ENCODE results near the gene LUC7L3. TPM values are rescaled to one million over a fixed set of nuclear protein-coding genes. Genes with fewer than 3 reads are reported as not detected.
A peak's percentile ranks its signal among the peaks of the same experiment; 100 is the strongest.

LUC7L3 gene
- total and polyA plus RNA-seq, 2 of the 13 experiments (the other 11 are each of a cell fraction or from before 2014, with no cell fraction given) = 108 to 120 TPM

GRCh38 chr17:50692448-50693035 is 26.9 kb upstream of the LUC7L3 start (continued):
- TF ChIP-seq THAP11 (CRISPR knock-in tag; IDR thresholded peaks at IDR 0.05) = peak; percentile 29; the same call in 1 of the 2 replicates
- no peak for TF ChIP-seq ZNF12 (CRISPR knock-in tag; IDR thresholded peaks at IDR 0.05)
- TF ChIP-seq E2F2 (CRISPR knock-in tag; IDR thresholded peaks at IDR 0.05; ENCODE audit: borderline replicate concordance) = no peak
- TF ChIP-seq BHLHE40 (IDR thresholded peaks at IDR 0.05; ENCODE audit: low read length) = peak; percentile 13; the same call in 1 of the 2 replicates
- TF ChIP-seq MED1 (CRISPR knock-in tag; IDR thresholded peaks at IDR 0.05) = peak; percentile 7; the same call in 1 of the 2 replicates
- TF ChIP-seq SNAPC5 (CRISPR knock-in tag; IDR thresholded peaks at IDR 0.05; ENCODE audit: borderline replicate concordance) = 0 out of 2 replicates have a peak, but pooled peaks have one; percentile 54
- TF ChIP-seq HNRNPLL (IDR thresholded peaks at IDR 0.05; ENCODE audit: low read depth, low read length, poor library complexity, severe bottlenecking) = no peak
- no peak for TF ChIP-seq ZNF34 (CRISPR knock-in tag; IDR thresholded peaks at IDR 0.05; ENCODE audit: borderline replicate concordance)
- peak; percentile 31; the same call in 1 of the 2 replicates for TF ChIP-seq ZNF317 (CRISPR knock-in tag; IDR thresholded peaks at IDR 0.05)
- TF ChIP-seq ZNF589 (CRISPR knock-in tag; conservative IDR thresholded peaks at IDR 0.05) = no peak
- TF ChIP-seq SALL2 (CRISPR knock-in tag; IDR thresholded peaks at IDR 0.05) = peak; percentile 49; the same call in 1 of the 2 replicates
- TF ChIP-seq LBX2 (CRISPR knock-in tag; IDR thresholded peaks at IDR 0.05; ENCODE audit: borderline replicate concordance) = 0 out of 2 replicates have a peak, but pooled peaks have one; percentile 59
- peak; percentile 51; the same call in 1 of the 2 replicates for TF ChIP-seq NFE2 (CRISPR knock-in tag; IDR thresholded peaks at IDR 0.05)
- 0 out of 2 replicates have a peak, but pooled peaks have one; percentile 8 for TF ChIP-seq ZNF619 (CRISPR knock-in tag; IDR thresholded peaks at IDR 0.05)
- TF ChIP-seq MEIS2 (CRISPR knock-in tag; IDR thresholded peaks at IDR 0.05) = no peak
- no peak for TF ChIP-seq ZNF546 (CRISPR knock-in tag; conservative IDR thresholded peaks at IDR 0.05)
- TF ChIP-seq ZNF761 (CRISPR knock-in tag; conservative IDR thresholded peaks at IDR 0.05) = no peak
- 0 out of 2 replicates have a peak, but pooled peaks have one; percentile 40 for TF ChIP-seq CBX5 (CRISPR knock-in tag; IDR thresholded peaks at IDR 0.05; ENCODE audit: borderline replicate concordance)
- no peak for TF ChIP-seq ZNF30 (CRISPR knock-in tag; IDR thresholded peaks at IDR 0.05)
- 0 out of 2 replicates have a peak, but pooled peaks have one; percentile 4 for TF ChIP-seq KDM2A (CRISPR knock-in tag; IDR thresholded peaks at IDR 0.05; ENCODE audit: borderline replicate concordance, low read depth)
- TF ChIP-seq ZBTB20 (CRISPR knock-in tag; IDR thresholded peaks at IDR 0.05; ENCODE audit: borderline replicate concordance, low read depth) = peak; percentile 8; the same call in 1 of the 2 replicates
- 0 out of 2 replicates have a peak, but pooled peaks have one; percentile 35 for TF ChIP-seq HIVEP1 (CRISPR knock-in tag; IDR thresholded peaks at IDR 0.05)
- TF ChIP-seq RBFOX2 (IDR thresholded peaks at IDR 0.05; ENCODE audit: low read depth, low read length) = no peak
- TF ChIP-seq ZBTB8A (CRISPR knock-in tag; IDR thresholded peaks at IDR 0.05; ENCODE audit: borderline replicate concordance, low read depth) = no peak
- TF ChIP-seq ZFAT (CRISPR knock-in tag; conservative IDR thresholded peaks at IDR 0.05) = no peak
- no peak for TF ChIP-seq ZNF552 (CRISPR knock-in tag; IDR thresholded peaks at IDR 0.05; ENCODE audit: borderline replicate concordance)
- TF ChIP-seq MAX (IDR thresholded peaks at IDR 0.05) = 0 out of 2 replicates have a peak, but pooled peaks have one; percentile 5
- no peak for TF ChIP-seq ZNF720 (CRISPR knock-in tag; IDR thresholded peaks at IDR 0.05)
- TF ChIP-seq ISL2 (CRISPR knock-in tag; IDR thresholded peaks at IDR 0.05) = peak; percentile 11; the same call in 1 of the 2 replicates
- TF ChIP-seq PITX1 (CRISPR knock-in tag; IDR thresholded peaks at IDR 0.05) = no peak
- no peak for TF ChIP-seq ZNF83 (CRISPR knock-in tag; IDR thresholded peaks at IDR 0.05; ENCODE audit: borderline replicate concordance)
